G401.6 (cell line): ENCODE measurements around the gene RASSF7.

ENCODE experiments used
- FAIRE-seq: peaks from 2 replicates; lab custom pipeline; 2012; peaks lifted over from hg19 to GRCh38; lab: Jason Lieb, UNC

Gene RASSF7

GRCh38 chr11:610146-610801, 49.5 kb downstream of the RASSF7 start:
- no peak for FAIRE-seq

- FAIRE-seq, result no peak
Measured at GRCh38 chr11:611001-611996, 50.5 kb downstream of the RASSF7 start.

- no peak for FAIRE-seq
Measured at GRCh38 chr11:612201-612960, 51.6 kb downstream of the RASSF7 start.

GRCh38 chr11:612961-613300, 52.2 kb downstream of the RASSF7 start:
- FAIRE-seq, result no peak

- FAIRE-seq, result no peak
Measured at GRCh38 chr11:613369-613968, 52.7 kb downstream of the RASSF7 start.
